Thymus (tissue), 11 donors: ENCODE results near the gene ENAH. TPM values are rescaled to one million over a fixed set of nuclear protein-coding genes. Genes with fewer than 3 reads are reported as not detected.

Experiments
- DNase-seq, 9 donors: peaks; one replicate each; pipeline ENCODE4 v3.0.0-alpha.2; 2013; ENCODE audit warnings: low spot score in 9 of 9, low read depth in 6 of 9, missing footprints in 1 of 9
- H3K27ac ChIP-seq, 2 donors: one replicate each; pipeline ENCODE4 v1.5.1; 2013; ENCODE audit warnings: control low read depth in 1 of 2, low read depth in 1 of 2, low read length in 1 of 2, mild to moderate bottlenecking in 1 of 2, moderate library complexity in 1 of 2
- H3K27me3 ChIP-seq, 2 donors: one replicate each; pipeline ENCODE4 v1.5.1; 2013; ENCODE audit warnings: low read length in 1 of 2; ENCODE audit not compliant: control insufficient read depth in 2 of 2, insufficient read depth in 1 of 2
- H3K36me3 ChIP-seq, 2 donors: one replicate each; pipeline ENCODE4 v1.5.1; 2013; ENCODE audit warnings: low read length in 1 of 2, mild to moderate bottlenecking in 1 of 2, moderate library complexity in 1 of 2; ENCODE audit not compliant: control insufficient read depth in 2 of 2, insufficient read depth in 2 of 2
- H3K4me1 ChIP-seq, 2 donors: one replicate each; pipeline ENCODE4 v1.5.1; 2013; ENCODE audit warnings: low read length in 2 of 2; ENCODE audit not compliant: control insufficient read depth in 2 of 2, insufficient read depth in 2 of 2
- H3K4me3 ChIP-seq, 2 donors: one replicate each; pipeline ENCODE4 v1.5.1; 2013; ENCODE audit warnings: low read length in 2 of 2, control low read depth in 1 of 2, mild to moderate bottlenecking in 1 of 2
- H3K9me3 ChIP-seq, 2 donors: one replicate each; pipeline ENCODE4 v1.5.1; 2013; ENCODE audit warnings: low read length in 1 of 2, mild to moderate bottlenecking in 1 of 2; ENCODE audit not compliant: control insufficient read depth in 2 of 2, insufficient read depth in 1 of 2
- WGBS: extraction: QIAGEN DNeasy Blood & Tissue Kit; methylation state at CpG from one replicate; pipeline ENCODE4 v1.1.7; 2013; 5-methylcytosine and 5-hydroxymethylcytosine counted together
- polyA plus RNA-seq: library from polyadenylated mRNA; stranded (reverse); fragments of 200-250 nt; gene quantifications from one replicate; pipeline ENCODE4 v1.2.3, GENCODE V29; 2013
- total RNA-seq: library from RNA; stranded (reverse); fragments of 120-200 nt; gene quantifications from one replicate; pipeline ENCODE4 v1.2.4, GENCODE V29; 2013
- donor health status: healthy.

The ENAH gene
- total and polyA plus RNA-seq, 2 donors = 18.3 to 19.5 TPM

DNA sequence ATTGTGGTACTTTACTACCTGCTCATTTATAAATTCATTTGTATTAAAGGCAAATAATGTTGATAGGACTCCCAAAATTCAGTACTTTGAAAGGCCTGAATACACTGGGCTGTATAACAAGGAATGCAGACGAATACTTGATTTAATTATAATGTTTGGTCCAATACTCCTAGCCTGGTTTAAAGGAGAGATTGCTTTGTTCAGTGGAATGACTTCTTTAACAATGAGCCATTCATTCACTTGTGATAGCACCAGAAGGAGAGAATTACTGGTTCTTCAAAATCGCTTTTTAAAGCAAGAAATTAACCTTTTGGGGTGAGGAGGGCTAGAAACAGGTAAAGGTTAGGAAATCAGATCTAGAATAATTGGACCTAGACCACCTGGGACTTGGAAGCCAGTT, 28.3 kb upstream of the ENAH start:
- no peaks in the 10 kb centered on the region for H3K9me3 ChIP-seq
- WGBS = 96% methylated on average over 2 of the region's 2 CpGs
- no peak overlapping the region for H3K27ac ChIP-seq
- no peak overlapping the region for H3K4me3 ChIP-seq
- H3K4me1 ChIP-seq = no peaks in the 10 kb centered on the region
- H3K36me3 ChIP-seq = no peaks in the 10 kb centered on the region
- peaks cover 3 to 23% of the 10 kb centered on the region in 2 donors for H3K27me3 ChIP-seq
- DNase-seq = no peak

- no peak for DNase-seq
- 95% methylated on average over 2 of the region's 2 CpGs for WGBS
- Histone ChIP-seq H3K9me3 (no peaks in the 10 kb centered on the region), H3K27me3 (peaks cover 3 to 24% of the 10 kb centered on the region in 2 donors), H3K4me3 (no peak overlapping the region), H3K36me3 (no peaks in the 10 kb centered on the region), H3K4me1 (no peaks in the 10 kb centered on the region), H3K27ac (no peak overlapping the region)
Measured at GRCh38 chr1:225678545-225678944, 25.6 kb upstream of the ENAH start.

- Histone ChIP-seq H3K27ac (no peak overlapping the region), H3K4me3 (no peak overlapping the region), H3K9me3 (no peaks in the 10 kb centered on the region), H3K27me3 (peaks cover 3 to 24% of the 10 kb centered on the region in 2 donors), H3K4me1 (no peaks in the 10 kb centered on the region), H3K36me3 (no peaks in the 10 kb centered on the region)
- 24% methylated on average over 40 of the region's 40 CpGs for WGBS
- no peak for DNase-seq
Measured at GRCh38 chr1:225677350-225678124, 24.6 kb upstream of the ENAH start.

DNA sequence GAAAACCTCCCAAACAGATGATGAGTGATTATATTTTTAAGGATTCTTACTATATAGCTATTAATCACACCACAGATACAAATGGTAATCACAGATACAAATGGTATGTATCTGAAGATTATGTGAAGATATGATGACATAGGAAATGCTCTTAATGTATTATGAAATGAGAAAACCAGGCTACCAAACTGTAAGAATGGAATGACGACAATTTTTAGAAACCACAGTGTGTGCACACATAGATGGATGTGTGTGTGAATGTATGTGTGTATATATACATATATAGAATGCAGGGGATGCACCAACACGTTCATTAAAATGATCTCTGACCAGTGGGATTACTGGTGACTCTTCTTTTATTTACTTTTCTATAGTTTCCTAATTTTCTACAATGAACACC, 21.5 kb upstream of the ENAH start:
- WGBS = 93% methylated on average over 2 of the region's 2 CpGs
- H3K4me1 ChIP-seq = no peaks in the 10 kb centered on the region
- no peaks in the 10 kb centered on the region for H3K36me3 ChIP-seq
- no peak overlapping the region for H3K4me3 ChIP-seq
- H3K9me3 ChIP-seq = no peaks in the 10 kb centered on the region
- peaks cover 3 to 20% of the 10 kb centered on the region in 2 donors for H3K27me3 ChIP-seq
- no peak for DNase-seq
- no peak overlapping the region for H3K27ac ChIP-seq

GRCh38 chr1:225670806-225671733, 18.1 kb upstream of the ENAH start:
- no peak overlapping the region for H3K27ac ChIP-seq
- WGBS = 93% methylated on average over 4 of the region's 4 CpGs
- DNase-seq = no peak
- peaks cover 0 to under 1% of the 10 kb centered on the region in 2 donors for H3K27me3 ChIP-seq
- no peaks in the 10 kb centered on the region for H3K36me3 ChIP-seq
- H3K9me3 ChIP-seq = no peaks in the 10 kb centered on the region
- no peak overlapping the region for H3K4me3 ChIP-seq
- no peaks in the 10 kb centered on the region for H3K4me1 ChIP-seq

GRCh38 chr1:225670356-225670755, 17.4 kb upstream of the ENAH start:
- Histone ChIP-seq H3K27me3 (no peaks in the 10 kb centered on the region), H3K4me3 (no peak overlapping the region), H3K9me3 (no peaks in the 10 kb centered on the region), H3K36me3 (no peaks in the 10 kb centered on the region), H3K4me1 (no peaks in the 10 kb centered on the region), H3K27ac (no peak overlapping the region)
- DNase-seq = no peak
- 96% methylated on average over 7 of the region's 7 CpGs for WGBS

- no peaks in the 10 kb centered on the region for H3K27me3 ChIP-seq
- H3K4me3 ChIP-seq = no peak overlapping the region
- no peak for DNase-seq
- no peaks in the 10 kb centered on the region for H3K4me1 ChIP-seq
- H3K9me3 ChIP-seq = no peaks in the 10 kb centered on the region
- no peaks in the 10 kb centered on the region for H3K36me3 ChIP-seq
- 94% methylated on average over 1 of the region's 1 CpG for WGBS
- no peak overlapping the region for H3K27ac ChIP-seq
Measured at GRCh38 chr1:225668222-225668621, 15.3 kb upstream of the ENAH start.

DNA sequence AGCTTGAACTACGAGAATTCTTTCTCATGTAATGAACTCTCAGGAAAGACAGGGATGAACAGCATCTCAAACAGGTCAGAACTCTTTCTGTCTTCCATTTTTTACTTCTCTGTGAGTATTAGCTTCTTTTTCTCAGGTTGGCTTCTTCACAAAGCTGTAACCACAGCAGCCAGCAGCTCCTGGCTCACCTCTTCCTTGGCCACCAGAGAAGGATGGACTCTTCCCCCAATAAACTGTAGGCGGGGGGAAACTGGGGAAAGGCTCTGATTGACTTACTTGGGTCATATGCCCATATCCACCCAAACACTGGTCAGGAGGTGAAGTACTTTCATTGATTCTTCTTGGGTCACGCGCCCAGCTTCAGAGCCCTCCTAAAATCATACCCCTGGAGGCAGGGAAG, 14.4 kb upstream of the ENAH start:
- DNase-seq = no peak
- WGBS = 96% methylated on average over 4 of the region's 4 CpGs

DNA sequence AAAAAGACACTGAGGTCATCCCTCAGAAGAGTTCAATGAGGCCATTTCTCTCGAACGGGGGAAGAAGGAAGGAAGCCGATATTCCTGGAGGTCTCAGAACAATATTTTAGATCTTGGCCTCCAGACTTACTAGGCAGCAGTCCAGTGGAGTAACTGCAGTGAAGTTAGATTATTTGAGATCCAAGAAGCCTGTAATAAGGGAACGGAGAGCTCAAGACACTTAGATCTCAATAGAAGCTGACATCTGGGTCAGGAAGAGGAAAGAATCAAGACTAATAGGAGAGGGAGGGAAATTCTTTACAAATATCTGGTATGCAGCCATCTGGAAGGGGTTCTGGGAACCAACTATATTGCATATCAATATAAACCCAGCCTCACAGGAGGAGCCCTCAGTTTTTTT, 13.6 kb upstream of the ENAH start:
- no peaks in the 10 kb centered on the region for H3K36me3 ChIP-seq
- H3K4me1 ChIP-seq = no peaks in the 10 kb centered on the region
- H3K9me3 ChIP-seq = no peaks in the 10 kb centered on the region
- 94% methylated on average over 4 of the region's 4 CpGs for WGBS
- no peak for DNase-seq
- no peak overlapping the region for H3K4me3 ChIP-seq
- H3K27ac ChIP-seq = no peak overlapping the region
- H3K27me3 ChIP-seq = no peaks in the 10 kb centered on the region

More for the DNA sequence above, 14.4 kb upstream of the ENAH start:
- Histone ChIP-seq H3K4me1 (no peaks in the 10 kb centered on the region), H3K27ac (no peak overlapping the region), H3K9me3 (no peaks in the 10 kb centered on the region), H3K36me3 (no peaks in the 10 kb centered on the region), H3K27me3 (no peaks in the 10 kb centered on the region), H3K4me3 (no peak overlapping the region)
